Left lung (tissue), 10 donors: ENCODE data around the gene CAMTA1. TPM values are rescaled to one million over a fixed set of nuclear protein-coding genes. Genes with fewer than 3 reads are reported as not detected.
A peak's percentile ranks its signal among the peaks of the same experiment; 100 is the strongest.

Experiments used
- ATAC-seq: fragments of 200-7000 bp; cut with Tn5 transposase; one replicate; pipeline ENCODE4 v1.9.1; 2020; ENCODE audit warnings: moderate library complexity
- DNase-seq, 4 donors: peaks; one replicate each; pipeline ENCODE4 v3.0.0-alpha.2; 2013 to 2020
- H3K27ac ChIP-seq, 2 donors: fragments of 200-600 bp; sonication (generic) in 1 of 2; one replicate each; pipeline versions ENCODE4 v1.5.0 to v1.8.0; 2020 to 2021
- H3K27me3 ChIP-seq, 2 donors: fragments of 200-600 bp; sonication (generic) in 1 of 2; one replicate each; pipeline versions ENCODE4 v1.5.0 to v1.8.0; 2020 to 2021
- H3K36me3 ChIP-seq, 2 donors: fragments of 200-600 bp; sonication (generic) in 1 of 2; one replicate each; pipeline versions ENCODE4 v1.5.0 to v1.8.0; 2020 to 2021
- H3K4me1 ChIP-seq, 2 donors: fragments of 200-600 bp; one replicate each; pipeline ENCODE4 v1.8.0; 2021
- H3K4me3 ChIP-seq, 2 donors: fragments of 200-600 bp; sonication (generic) in 1 of 2; one replicate each; pipeline versions ENCODE4 v1.5.0 to v1.8.0; 2020 to 2021; ENCODE audit warnings: mild to moderate bottlenecking in 1 of 2
- H3K9me3 ChIP-seq, 2 donors: fragments of 200-600 bp; sonication (generic) in 1 of 2; one replicate each; pipeline versions ENCODE4 v1.5.0 to v1.8.0; 2020 to 2021
- CTCF ChIP-seq, 2 donors: fragments of 200-600 bp; sonication (generic) in 1 of 2; IDR thresholded peaks; one replicate each; pipeline versions ENCODE4 v1.5.0 to v1.8.0; 2021; ENCODE audit warnings: antibody characterized with exemption in 2 of 2
- intact Hi-C, 2 donors: fragments of 100-400 bp; cut with DNase I; formaldehyde crosslinking; loops; one replicate each; pipeline versions ENCODE4 v1.11.2 to v1.14.2; 2022
- polyA plus RNA-seq, 6 donors: library from polyadenylated mRNA; unstranded; fragments of 120-200 nt; gene quantifications; one replicate each; pipeline ENCODE4 v1.2.1, GENCODE V29; 2013; ENCODE audit not compliant: insufficient read length in 6 of 6
- total RNA-seq, 2 donors: library from RNA; stranded (reverse); fragmentation: NEBNext Ultra II Directional; extraction: Animal tissue kit (Norgen Biotek cat#: 25700); gene quantifications; one replicate each; pipeline ENCODE4 v1.2.1, GENCODE V29; 2021
- donor health status: DM: no; HTN: yes; CAD: no.
- donor health status: DM: no; HTN: no; CAD: no.

Gene CAMTA1
- total and polyA plus RNA-seq, 8 donors = 42.7 to 69.1 (median 49.4) TPM

- TF ChIP-seq CTCF (IDR thresholded peaks at IDR 0.05) = no peak
- ATAC-seq = no peak
Observed at GRCh38 chr1:7438396-7438785, 653.1 kb downstream of the CAMTA1 start.

GRCh38 chr1:7438921-7439655 is 653.8 kb downstream of the CAMTA1 start:
- DNase-seq (peak in 1 of 4 donors; percentile 46), ATAC-seq (no peak)
- no peaks in the 10 kb centered on the region for H3K4me1 ChIP-seq
- intact Hi-C loops = no loop called here
- no peaks in the 10 kb centered on the region for H3K9me3 ChIP-seq
- no peak for TF ChIP-seq CTCF (IDR thresholded peaks at IDR 0.05)
- no peaks in the 10 kb centered on the region for H3K27me3 ChIP-seq
- no peak overlapping the region for H3K27ac ChIP-seq
- H3K36me3 ChIP-seq = no peaks in the 10 kb centered on the region
- no peak overlapping the region for H3K4me3 ChIP-seq

More at GRCh38 chr1:7438396-7438785, 653.1 kb downstream of the CAMTA1 start:
- Histone ChIP-seq H3K27me3 (no peaks in the 10 kb centered on the region), H3K4me1 (no peaks in the 10 kb centered on the region), H3K36me3 (no peaks in the 10 kb centered on the region), H3K4me3 (no peak overlapping the region), H3K27ac (no peak overlapping the region), H3K9me3 (no peaks in the 10 kb centered on the region)
- peak in 1 of 4 donors; percentile 53 for DNase-seq
- intact Hi-C loops = no loop called here

GRCh38 chr1:7440154-7440553 is 654.9 kb downstream of the CAMTA1 start:
- no peaks in the 10 kb centered on the region for H3K4me1 ChIP-seq
- no peak overlapping the region for H3K4me3 ChIP-seq
- H3K27ac ChIP-seq = no peak overlapping the region
- DNase-seq = no peak
- no peaks in the 10 kb centered on the region for H3K27me3 ChIP-seq
- no peak for TF ChIP-seq CTCF (IDR thresholded peaks at IDR 0.05)
- intact Hi-C loops = no loop called here
- ATAC-seq = no peak
- no peaks in the 10 kb centered on the region for H3K9me3 ChIP-seq
- no peaks in the 10 kb centered on the region for H3K36me3 ChIP-seq

GRCh38 chr1:7441143-7441841 is 656.0 kb downstream of the CAMTA1 start:
- no peak for TF ChIP-seq CTCF (IDR thresholded peaks at IDR 0.05)
- no peaks in the 10 kb centered on the region for H3K4me1 ChIP-seq
- DNase-seq (peak in 1 of 4 donors; percentile 72), ATAC-seq (no peak)
- no peaks in the 10 kb centered on the region for H3K9me3 ChIP-seq
- H3K4me3 ChIP-seq = no peak overlapping the region
- no peak overlapping the region for H3K27ac ChIP-seq
- H3K27me3 ChIP-seq = no peaks in the 10 kb centered on the region
- no peaks in the 10 kb centered on the region for H3K36me3 ChIP-seq
- intact Hi-C loops = no loop called here

GRCh38 chr1:7442036-7442435 is 656.8 kb downstream of the CAMTA1 start:
- ATAC-seq (no peak), DNase-seq (no peak)
- Histone ChIP-seq H3K4me3 (no peak overlapping the region), H3K27me3 (no peaks in the 10 kb centered on the region), H3K36me3 (no peaks in the 10 kb centered on the region), H3K27ac (no peak overlapping the region), H3K4me1 (no peaks in the 10 kb centered on the region), H3K9me3 (no peaks in the 10 kb centered on the region)
- TF ChIP-seq CTCF (IDR thresholded peaks at IDR 0.05) = no peak
- intact Hi-C loops = no loop called here
